GM23338 (cell line): Measurements from ENCODE around the gene PSTK.

Source experiments
- EZH2 ChIP-seq: fragments of 200-600 bp; sonication (generic); IDR thresholded peaks from one replicate; pipeline ENCODE4 v1.8.0; 2017; ENCODE audit warnings: antibody characterized with exemption, mild to moderate bottlenecking, low read depth; ENCODE audit not compliant: unreplicated experiment
- TF ChIP-seq, protein P1 (sequence below), 2 experiments: fragments of 200-600 bp in 1 of 2; sonication (generic) in 1 of 2; conservative IDR thresholded peaks; 2 replicates each; pipeline versions ENCODE4 v1.5.1 to v1.6.1; 2016 to 2017; ENCODE audit warnings: antibody characterized with exemption in 2 of 2, low read depth in 2 of 2, mild to moderate bottlenecking in 2 of 2, moderate library complexity in 1 of 2

- TF ChIP-seq, protein P1, sequence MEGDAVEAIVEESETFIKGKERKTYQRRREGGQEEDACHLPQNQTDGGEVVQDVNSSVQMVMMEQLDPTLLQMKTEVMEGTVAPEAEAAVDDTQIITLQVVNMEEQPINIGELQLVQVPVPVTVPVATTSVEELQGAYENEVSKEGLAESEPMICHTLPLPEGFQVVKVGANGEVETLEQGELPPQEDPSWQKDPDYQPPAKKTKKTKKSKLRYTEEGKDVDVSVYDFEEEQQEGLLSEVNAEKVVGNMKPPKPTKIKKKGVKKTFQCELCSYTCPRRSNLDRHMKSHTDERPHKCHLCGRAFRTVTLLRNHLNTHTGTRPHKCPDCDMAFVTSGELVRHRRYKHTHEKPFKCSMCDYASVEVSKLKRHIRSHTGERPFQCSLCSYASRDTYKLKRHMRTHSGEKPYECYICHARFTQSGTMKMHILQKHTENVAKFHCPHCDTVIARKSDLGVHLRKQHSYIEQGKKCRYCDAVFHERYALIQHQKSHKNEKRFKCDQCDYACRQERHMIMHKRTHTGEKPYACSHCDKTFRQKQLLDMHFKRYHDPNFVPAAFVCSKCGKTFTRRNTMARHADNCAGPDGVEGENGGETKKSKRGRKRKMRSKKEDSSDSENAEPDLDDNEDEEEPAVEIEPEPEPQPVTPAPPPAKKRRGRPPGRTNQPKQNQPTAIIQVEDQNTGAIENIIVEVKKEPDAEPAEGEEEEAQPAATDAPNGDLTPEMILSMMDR (conservative IDR thresholded peaks at IDR 0.05; ENCODE audit: low read depth in 2 of 2) = no peak
- no peak for TF ChIP-seq EZH2
These were observed 20.0 kb downstream of the PSTK start for GRCh38 chr10:123000155-123000554.
